GM18517 (cell line): ENCODE results near the gene SPAG4.

Experiments used
- ATAC-seq: cut with Tn5 transposase; IDR thresholded peaks from one replicate; pipeline ENCODE4 v1.9.1; 2021; ENCODE audit warnings: mild to moderate bottlenecking, moderate library complexity; ENCODE audit not compliant: unreplicated experiment

SPAG4 gene

GRCh38 chr20:35652641-35653429 is 37.2 kb downstream of the SPAG4 start:
- ATAC-seq, result no peak

GRCh38 chr20:35653430-35653734 is 37.8 kb downstream of the SPAG4 start:
- ATAC-seq, result no peak

- ATAC-seq, result no peak
Measured at GRCh38 chr20:35653893-35654292, 38.3 kb downstream of the SPAG4 start.

DNA sequence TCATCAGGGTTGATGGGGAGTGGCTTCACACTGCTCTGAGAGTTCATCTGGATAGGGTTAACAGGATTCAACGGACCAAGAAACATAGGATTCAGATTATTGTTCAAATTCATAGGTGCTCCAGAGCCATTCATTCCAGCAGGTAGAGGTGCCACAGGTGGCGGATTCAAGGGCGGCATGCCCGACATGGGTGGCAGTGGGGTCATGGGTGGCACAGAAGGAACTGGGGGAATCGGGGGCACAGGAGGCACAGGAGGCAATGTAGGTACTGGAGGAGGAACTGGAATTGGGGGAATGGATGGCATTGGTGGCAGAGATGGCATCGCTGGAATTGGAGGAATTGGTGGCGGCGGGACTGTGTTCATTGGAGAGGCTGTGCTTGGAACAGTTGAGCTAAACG is 38.8 kb downstream of the SPAG4 start:
- no peak for ATAC-seq

- no peak for ATAC-seq
Measured at GRCh38 chr20:35657271-35657670, 41.6 kb downstream of the SPAG4 start.

DNA sequence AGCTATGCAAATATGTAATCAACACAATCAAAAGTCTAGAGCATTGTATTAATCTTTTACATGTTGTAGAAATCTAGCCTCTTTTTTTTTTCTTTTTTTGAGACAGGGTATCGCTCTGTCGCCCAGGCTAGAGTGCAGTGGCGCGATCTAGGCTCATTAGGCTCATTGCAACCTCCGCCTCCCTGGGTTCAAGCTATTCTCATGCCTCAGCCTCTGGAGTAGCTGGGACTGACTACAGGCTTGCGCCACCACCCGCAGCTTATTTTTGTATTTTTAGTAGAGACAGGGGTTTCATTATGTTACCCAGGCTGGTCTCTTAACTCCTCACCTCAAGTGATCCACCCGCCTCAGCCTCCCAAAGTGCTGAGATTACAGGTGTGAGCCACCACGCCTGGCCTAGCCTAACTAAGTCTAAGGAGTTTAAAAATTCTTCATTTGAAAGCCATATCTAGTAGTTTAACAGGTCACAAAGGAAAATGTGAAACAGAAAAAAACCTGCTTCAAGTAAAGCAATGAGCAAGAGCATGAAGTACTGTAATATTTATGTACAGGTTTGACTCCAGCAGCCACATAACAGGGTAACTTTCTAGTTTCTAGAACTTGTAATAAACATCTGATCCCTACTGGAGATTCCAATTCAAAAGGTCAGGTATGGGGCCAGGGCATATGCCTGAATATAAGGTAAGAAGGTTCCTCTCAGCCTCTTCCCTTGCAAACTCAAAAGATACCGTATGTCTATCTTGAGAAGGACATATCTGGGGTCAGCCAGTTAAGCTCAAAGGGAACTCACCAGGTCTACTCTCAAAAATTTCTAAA is 44.7 kb downstream of the SPAG4 start:
- no peak for ATAC-seq

DNA sequence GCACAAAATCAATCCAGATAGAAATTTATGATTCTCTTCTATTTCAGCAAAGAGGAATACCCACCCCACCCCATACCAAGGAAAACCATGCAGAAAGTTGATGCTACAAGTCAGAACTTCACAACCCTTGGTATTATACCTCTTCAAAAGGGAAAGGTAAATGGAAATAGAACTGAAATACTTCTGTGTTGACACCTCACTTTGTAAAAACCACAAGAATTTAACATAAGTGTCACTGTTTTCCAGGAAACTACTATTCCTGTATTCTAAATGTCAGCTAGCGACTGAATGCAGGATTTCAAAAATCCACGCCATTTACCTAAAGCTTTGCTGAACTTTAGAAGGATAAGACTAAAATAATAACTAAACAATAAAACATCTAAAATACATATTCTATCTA is 45.4 kb downstream of the SPAG4 start:
- ATAC-seq, result no peak

DNA sequence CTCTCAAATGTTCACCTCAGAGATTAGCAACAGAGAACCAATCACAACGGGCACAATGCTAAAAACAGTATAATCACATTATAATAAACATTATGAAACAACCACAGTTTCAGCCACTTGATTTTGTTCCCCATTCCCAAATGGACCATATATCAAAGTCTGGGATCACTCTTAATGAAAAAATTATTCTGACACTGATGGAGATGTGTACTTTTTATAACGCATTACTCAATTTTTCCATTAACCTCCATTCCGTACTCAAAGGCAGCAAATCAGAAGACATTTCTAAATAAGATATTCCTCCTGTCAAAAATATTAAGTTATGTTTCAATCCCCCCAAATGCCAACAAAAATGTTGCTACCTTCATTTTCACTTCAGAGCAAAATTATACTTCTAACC is 46.3 kb downstream of the SPAG4 start:
- ATAC-seq, result no peak

DNA sequence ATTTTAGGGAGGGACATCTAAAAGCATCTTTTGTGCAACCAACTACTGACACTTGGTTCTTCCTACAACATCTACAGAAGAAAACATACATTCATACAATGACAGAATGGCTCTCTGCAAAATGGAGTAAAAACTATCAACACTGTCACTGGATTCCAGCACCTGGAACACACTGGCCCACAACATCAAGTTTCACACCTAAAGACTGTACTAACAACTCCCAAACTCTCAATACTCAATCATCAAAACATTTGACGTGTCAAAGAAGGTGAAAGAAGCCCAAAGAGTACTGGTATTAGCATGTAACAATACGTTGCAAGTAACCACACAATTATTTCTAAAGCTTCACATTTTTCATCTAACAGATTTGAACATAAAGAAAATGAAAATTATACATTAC is 46.9 kb downstream of the SPAG4 start:
- no peak for ATAC-seq

- ATAC-seq, result peak; percentile 29
Measured at GRCh38 chr20:35663516-35664465, 48.2 kb downstream of the SPAG4 start.

DNA sequence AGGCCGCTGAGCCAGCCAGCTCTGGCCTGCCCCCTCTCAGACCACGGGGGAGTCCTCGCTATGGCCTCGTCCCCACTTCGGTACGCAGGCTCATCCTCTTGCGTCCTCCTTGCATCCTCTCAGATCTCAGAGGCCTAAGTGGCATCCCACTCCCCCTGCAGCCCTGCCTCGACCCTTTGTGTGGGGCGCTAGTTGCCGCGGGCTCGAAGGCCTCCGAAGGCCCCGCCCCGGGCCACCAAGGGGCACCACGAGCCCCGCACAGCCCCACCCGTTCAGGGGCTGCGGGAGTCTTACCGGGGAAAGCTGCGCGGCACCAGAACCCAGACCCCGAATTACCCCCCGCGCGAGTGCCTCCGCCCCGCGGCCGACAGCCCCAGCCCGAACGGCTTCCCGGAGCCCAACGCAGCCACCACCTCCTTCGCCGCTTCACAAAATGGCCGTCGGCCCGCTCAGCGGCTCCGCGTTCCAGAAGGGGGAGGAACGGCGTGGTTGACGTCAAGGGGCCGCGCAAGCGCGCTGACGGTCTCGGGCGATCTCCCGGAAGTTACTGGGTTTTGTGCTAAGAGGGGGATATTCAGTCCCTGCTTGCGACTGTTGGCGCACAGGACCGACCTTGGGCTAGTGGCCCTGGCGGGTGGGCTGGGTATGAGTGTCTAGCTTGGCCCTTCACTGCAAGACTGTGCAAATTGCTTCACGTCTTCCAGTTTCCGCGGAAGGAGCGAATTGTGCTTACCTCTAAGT is 49.0 kb downstream of the SPAG4 start, which contains the start of the genes CPNE1 and RBM12:
CPNE1 (minus strand) TSS at position 435 of the 741 bp plus-strand sequence. CDS start 31,977 bp downstream, outside the sequence.
RBM12 (minus strand) TSS at position 435 of the 741 bp plus-strand sequence. CDS start 9,578 bp downstream, outside the sequence.
- ATAC-seq, result peak; percentile 82

DNA sequence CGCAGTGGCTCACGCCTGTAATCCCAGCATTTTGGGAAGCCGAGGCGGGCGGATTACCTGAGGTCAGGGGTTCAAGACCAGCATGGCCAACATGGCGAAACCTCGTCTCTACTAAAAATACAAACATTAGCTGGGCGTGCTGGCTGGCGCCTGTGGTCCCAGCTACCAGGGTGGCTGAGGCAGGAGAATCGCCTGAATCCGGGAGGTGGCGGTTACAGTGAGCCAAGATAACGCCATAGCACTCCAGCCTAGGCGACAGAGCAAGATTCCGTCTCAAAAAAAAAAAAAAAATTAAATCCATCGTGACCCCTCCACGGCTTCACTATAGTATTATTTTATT is 50.3 kb downstream of the SPAG4 start:
- ATAC-seq, result no peak

- no peak for ATAC-seq
Measured at GRCh38 chr20:35669221-35669620, 53.6 kb downstream of the SPAG4 start.

- ATAC-seq, result no peak
Measured at GRCh38 chr20:35669681-35670080, 54.1 kb downstream of the SPAG4 start.
